Measurements from ENCODE around the gene S100B.

Gene S100B

DNA sequence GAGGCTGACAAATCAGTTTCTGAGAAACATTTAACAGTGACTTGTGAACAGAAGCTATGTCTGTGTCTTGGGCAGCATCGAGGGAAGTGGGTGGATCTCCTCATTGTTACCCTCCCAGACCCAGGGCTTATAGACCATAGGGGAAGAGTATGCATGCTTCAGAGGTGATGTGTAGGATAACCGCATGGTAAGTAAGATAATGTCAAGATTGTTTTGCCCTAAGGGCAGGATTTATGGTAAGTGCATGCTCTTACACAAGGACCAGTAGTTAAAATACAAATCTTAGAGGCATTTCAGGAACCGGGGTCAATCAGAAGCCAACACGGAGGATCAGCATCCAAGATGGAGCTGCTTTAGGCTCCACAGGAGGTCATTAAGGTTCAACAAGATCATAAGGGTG lies 22.8 kb upstream of the S100B start:
- DNase-seq (ENCODE audit: low read depth), result no peak

DNA sequence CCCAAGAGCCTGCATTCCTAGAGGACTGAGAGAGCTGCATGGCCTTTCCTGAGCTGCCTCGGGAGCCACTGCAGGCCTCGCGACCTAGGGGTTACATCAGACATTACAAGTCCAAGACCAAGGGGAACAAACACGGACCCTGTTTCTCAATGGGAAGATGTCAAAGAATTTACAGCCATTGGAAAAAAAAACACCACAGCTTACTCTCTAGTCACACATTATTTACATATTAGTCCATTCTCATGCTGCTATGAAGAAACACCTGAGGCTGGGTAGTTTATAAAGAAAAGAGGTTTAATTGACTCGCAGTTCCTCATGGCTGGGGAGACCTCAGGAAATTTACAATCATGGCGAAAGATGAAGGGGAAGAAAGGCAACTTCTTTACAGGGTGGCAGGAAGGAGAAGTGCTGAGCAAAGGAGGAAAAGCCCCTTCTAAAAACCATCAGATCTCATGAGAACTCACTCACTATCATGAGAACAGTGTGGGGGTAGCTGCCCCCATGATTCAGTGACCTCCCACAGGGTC lies 22.2 kb upstream of the S100B start:
- DNase-seq (ENCODE audit: low read depth), result no peak

DNA sequence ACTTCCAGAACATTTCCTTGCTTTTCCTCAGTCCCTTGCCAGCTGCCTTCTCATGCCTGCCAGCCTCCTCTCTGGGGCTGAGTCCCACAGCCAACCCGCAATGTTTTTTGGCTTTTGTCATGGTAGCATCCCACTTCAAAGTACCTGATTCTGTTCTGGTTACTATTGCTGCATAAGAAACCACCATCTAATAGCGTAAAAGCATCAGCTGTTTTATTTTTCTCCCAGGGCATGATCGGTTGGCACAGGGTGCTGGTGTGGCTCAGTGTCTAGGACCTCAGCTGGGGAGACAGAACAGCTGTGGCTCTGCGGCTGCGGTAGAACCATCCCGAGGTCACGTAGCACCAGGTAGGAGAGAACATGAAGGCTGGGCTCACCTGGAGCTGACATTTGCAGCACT lies 21.7 kb upstream of the S100B start:
- no peak for DNase-seq (ENCODE audit: low read depth)

GRCh38 chr21:46625759-46626158 lies 20.9 kb upstream of the S100B start:
- no peak for DNase-seq (ENCODE audit: low read depth)

DNA sequence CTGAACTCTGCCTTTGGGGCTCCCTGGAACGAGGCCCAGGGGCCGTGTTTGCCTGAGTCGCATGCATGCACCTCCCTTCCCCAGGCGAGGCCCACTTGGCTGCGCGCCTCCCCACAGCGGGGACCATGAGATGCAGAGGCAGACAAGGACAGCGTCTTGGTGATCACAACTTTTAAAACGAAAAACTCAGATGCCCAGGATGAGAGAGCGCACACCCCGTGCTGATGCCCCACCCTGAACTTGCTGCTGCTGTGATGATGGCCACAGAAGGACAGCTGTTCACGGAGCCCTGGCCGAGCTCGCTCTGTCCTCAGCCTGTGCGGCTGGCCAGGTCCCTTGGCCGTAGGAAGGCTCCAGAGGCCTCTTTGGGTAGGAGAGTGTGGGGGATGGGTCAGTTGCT lies 19.2 kb upstream of the S100B start:
- DNase-seq (ENCODE audit: low read depth), result no peak

- no peak for DNase-seq (ENCODE audit: low read depth)
Observed at GRCh38 chr21:46622226-46622625, 17.3 kb upstream of the S100B start.

GRCh38 chr21:46621457-46622182 lies 16.7 kb upstream of the S100B start:
- no peak for DNase-seq (ENCODE audit: low read depth)

- no peak for DNase-seq (ENCODE audit: low read depth)
Observed at GRCh38 chr21:46620846-46621245, 16.0 kb upstream of the S100B start.

DNA sequence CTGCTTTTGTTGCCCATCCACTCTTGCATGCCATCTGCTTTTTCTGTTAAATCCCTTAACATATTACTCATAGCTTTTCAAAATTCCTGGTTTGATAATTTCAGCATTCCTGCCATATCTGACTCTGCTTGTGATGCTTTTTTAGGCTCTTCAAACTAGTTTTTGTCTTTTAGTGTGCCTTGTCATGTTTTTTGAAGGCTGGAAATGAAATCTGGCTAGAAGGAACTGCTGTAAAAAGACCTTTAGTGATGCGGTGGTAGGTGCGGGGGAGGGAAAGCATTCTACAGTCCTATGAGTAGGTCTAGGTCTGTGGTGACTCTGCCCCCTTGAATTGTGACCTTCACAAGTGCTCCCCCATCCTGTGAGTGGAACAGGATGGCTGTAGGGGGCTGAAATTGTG lies 15.0 kb upstream of the S100B start:
- DNase-seq (ENCODE audit: low read depth), result no peak

- no peak for DNase-seq (ENCODE audit: low read depth)
Observed at GRCh38 chr21:46618738-46619379, 14.0 kb upstream of the S100B start.

DNA sequence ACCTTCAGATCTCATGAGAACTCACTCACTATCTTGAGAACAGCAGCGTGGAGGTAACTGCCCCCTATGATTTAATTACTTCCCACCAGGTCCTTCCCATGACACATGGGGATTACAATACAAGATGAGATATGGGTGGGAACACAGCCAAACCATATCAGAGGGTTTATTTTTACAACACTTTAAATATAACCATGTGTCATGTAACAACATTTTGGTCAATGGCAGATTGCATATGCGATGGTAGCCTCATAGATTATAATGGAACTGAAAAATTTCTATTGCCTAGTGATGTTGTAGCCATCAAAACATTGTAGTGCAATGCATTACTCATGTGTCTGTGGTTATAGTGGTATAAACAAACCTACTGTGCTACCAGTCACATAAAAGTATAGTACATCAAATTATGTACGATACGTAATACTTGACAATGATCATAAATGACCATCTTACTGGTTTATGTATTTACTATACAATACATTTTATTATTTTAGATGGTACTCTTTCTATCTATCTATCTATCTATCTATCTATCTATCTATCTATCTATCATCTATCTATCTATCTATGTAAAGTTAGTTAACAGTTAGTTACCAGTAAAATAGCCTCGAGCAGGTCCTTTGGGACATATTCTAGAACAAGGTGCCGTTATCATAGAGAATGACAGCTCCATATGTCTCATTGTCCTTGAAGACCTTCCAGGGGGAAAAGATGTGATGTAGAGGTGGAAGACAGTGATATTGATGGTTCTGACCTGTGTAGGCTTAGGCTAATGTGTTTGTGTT lies 12.6 kb upstream of the S100B start:
- DNase-seq (ENCODE audit: low read depth), result no peak

GRCh38 chr21:46616656-46617055 lies 11.8 kb upstream of the S100B start:
- DNase-seq (ENCODE audit: low read depth), result no peak

GRCh38 chr21:46616050-46616449 lies 11.2 kb upstream of the S100B start:
- no peak for DNase-seq (ENCODE audit: low read depth)

GRCh38 chr21:46613391-46613790 lies 8.5 kb upstream of the S100B start:
- no peak for DNase-seq (ENCODE audit: low read depth)

DNA sequence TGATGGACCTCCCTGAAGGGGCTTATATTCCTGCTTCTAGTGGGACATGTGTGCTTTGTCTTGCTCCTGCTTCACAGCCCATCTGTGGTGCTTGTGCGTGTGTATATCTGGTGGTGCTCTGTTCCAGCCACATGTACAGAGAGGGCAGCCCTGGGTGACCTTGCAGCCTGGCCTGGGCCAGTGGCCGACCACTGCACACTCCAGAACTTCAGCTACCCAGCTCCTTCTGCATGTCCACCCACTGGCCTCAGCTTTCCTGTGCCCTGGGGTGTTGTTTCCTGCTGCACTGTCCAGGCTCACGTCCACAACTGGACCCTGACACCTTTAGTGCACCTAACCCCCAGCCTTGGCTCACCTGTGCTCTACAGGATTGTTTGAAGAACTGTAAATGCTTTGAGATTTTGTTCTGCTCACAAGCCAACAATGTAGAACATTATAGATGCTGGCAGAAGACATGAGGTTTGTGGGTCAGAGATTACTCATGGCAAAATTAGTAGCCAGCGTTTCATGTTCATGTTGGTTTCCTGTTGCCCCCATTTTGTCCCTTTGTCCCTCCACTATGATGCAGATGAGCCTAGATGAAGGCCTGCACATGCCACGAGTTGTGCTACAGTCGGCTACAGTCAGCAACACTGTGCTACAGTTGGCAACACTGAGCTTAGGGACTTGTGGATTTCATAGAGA lies 5.3 kb upstream of the S100B start:
- DNase-seq (ENCODE audit: low read depth), result no peak

DNA sequence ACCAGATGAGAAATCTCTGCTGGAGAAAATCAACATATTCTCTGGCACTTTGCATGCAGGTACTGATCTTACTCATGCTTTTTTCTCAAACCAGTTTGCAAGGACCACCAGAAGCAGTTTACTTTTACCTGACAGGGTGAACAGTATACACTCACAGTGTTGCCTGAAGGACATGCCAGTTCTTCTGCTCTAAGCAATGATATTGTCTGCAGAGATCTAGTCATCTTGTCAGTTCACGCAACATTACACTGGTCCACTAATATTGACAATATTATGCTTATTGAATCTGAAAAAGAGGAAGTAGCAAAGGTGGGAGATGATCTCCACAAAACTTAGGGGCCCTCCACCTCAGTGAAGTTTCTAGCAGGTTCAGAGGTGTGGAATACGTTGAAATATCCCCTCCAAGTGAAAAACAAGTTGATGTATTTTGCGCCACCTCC lies 3.8 kb upstream of the S100B start:
- no peak for DNase-seq (ENCODE audit: low read depth)

DNA sequence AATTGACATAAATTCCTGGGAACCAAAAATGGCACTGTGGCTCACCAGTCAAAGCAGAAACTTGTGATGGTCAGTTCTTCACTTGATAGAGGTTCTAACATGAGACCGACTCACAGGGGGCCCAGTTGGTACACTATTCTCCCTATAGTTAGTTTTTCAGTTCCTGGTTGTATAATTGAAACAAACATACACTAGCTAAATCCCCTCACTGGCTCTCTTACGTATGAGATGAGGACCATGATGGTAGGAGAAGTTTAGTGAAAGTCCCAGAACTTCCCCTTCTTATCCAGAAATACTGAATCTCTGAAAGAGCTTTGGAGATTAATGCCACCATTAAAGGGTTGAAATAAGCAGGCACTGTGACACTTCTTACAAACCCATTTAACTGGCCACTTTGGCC lies 2.8 kb upstream of the S100B start:
- DNase-seq (ENCODE audit: low read depth), result no peak

GRCh38 chr21:46606427-46606813 lies 1.5 kb upstream of the S100B start:
- no peak for DNase-seq (ENCODE audit: low read depth)

GRCh38 chr21:46605767-46606426 lies 1.0 kb upstream of the S100B start:
- DNase-seq (ENCODE audit: low read depth), result no peak

- DNase-seq (ENCODE audit: low read depth), result no peak
Observed at GRCh38 chr21:46604329-46604974, 430 bp downstream of the S100B start.

GRCh38 chr21:46603228-46603627 lies 1.7 kb downstream of the S100B start:
- DNase-seq (ENCODE audit: low read depth), result no peak
